ENCODE data around the gene NRAP.

- TF ChIP-seq EZH2phosphoT487 (IDR thresholded peaks at IDR 0.05) (no peak), CTCF (IDR thresholded peaks at IDR 0.05) (no peak)
Measured at GRCh38 chr10:113628607-113629153, 35.2 kb downstream of the NRAP start.
